ENCODE measurements around the gene CFAP74. TPM values are rescaled to one million over a fixed set of nuclear protein-coding genes. Genes with fewer than 3 reads are reported as not detected.

The CFAP74 gene
- total RNA-seq, 4 donors from 2014 or later, result not detected

- H3K9me3 ChIP-seq, result no peaks in the 10 kb centered on the region
- H3K4me1 ChIP-seq, result peaks cover 0 to 45% (median 36%) of the 10 kb centered on the region in 4 donors
- H3K36me3 ChIP-seq, result no peaks in the 10 kb centered on the region
- H3K4me3 ChIP-seq, result no peak overlapping the region
- peak overlapping the region in 2 of 4 donors; percentile 15 to 65 for H3K27ac ChIP-seq
- peaks cover 0 to 18% of the 10 kb centered on the region in 2 donors for H3K27me3 ChIP-seq
- TF ChIP-seq CTCF (IDR thresholded peaks at IDR 0.05), result no peak
- TF ChIP-seq POLR2A (IDR thresholded peaks at IDR 0.05), result no peak
- WGBS, 2 donors, result 78 to 86% methylated on average over 1 to 2 of the region's 2 CpGs
- no peak for DNase-seq (ENCODE audit: low spot score in 2 of 2)
Observed at GRCh38 chr1:1893997-1894353, 109.6 kb downstream of the CFAP74 start.

- Histone ChIP-seq H3K4me3 (no peak overlapping the region), H3K27ac (peak overlapping the region in 1 of 4 donors; percentile 65), H3K27me3 (peaks cover 0 to 18% of the 10 kb centered on the region in 2 donors), H3K36me3 (no peaks in the 10 kb centered on the region), H3K9me3 (no peaks in the 10 kb centered on the region), H3K4me1 (peaks cover 0 to 50% (median 40%) of the 10 kb centered on the region in 4 donors)
- no peak for DNase-seq (ENCODE audit: low spot score in 2 of 2)
- 85 to 87% methylated on average over 19 of the region's 19 CpGs for WGBS, 2 donors
- TF ChIP-seq EP300 (IDR thresholded peaks at IDR 0.05) (no peak), POLR2A (IDR thresholded peaks at IDR 0.05) (no peak), CTCF (IDR thresholded peaks at IDR 0.05) (no peak)
Observed at GRCh38 chr1:1893291-1893985, 110.1 kb downstream of the CFAP74 start.

- no peak for DNase-seq (ENCODE audit: low spot score in 2 of 2)
- Histone ChIP-seq H3K4me3 (peak overlapping the region in 1 of 4 donors; percentile 87), H3K9me3 (no peaks in the 10 kb centered on the region), H3K4me1 (peaks cover 0 to 57% (median 46%) of the 10 kb centered on the region in 4 donors), H3K27ac (peak overlapping the region in 3 of 4 donors; percentile 90 to 98 (median 92)), H3K36me3 (no peaks in the 10 kb centered on the region), H3K27me3 (peaks cover 0 to 18% of the 10 kb centered on the region in 2 donors)
- WGBS, 2 donors, result 75 to 77% methylated on average over 7 of the region's 7 CpGs
- TF ChIP-seq EP300 (IDR thresholded peaks at IDR 0.05) (no peak), CTCF (IDR thresholded peaks at IDR 0.05) (no peak), POLR2A (IDR thresholded peaks at IDR 0.05) (no peak)
Observed at GRCh38 chr1:1892763-1893120, 110.8 kb downstream of the CFAP74 start.

GRCh38 chr1:1892079-1892762 is 111.4 kb downstream of the CFAP74 start:
- no peaks in the 10 kb centered on the region for H3K9me3 ChIP-seq
- H3K27ac ChIP-seq, result peak overlapping the region; percentile 90 to 98 (median 95)
- peak overlapping the region; percentile 73 to 87 (median 80) for H3K4me3 ChIP-seq
- peaks cover 0 to 63% (median 50%) of the 10 kb centered on the region in 4 donors for H3K4me1 ChIP-seq
- peaks cover 0 to 18% of the 10 kb centered on the region in 2 donors for H3K27me3 ChIP-seq
- TF ChIP-seq POLR2A (IDR thresholded peaks at IDR 0.05), result no peak
- TF ChIP-seq CTCF (IDR thresholded peaks at IDR 0.05), result no peak
- TF ChIP-seq EP300 (IDR thresholded peaks at IDR 0.05), result no peak
- WGBS, 2 donors, result 60 to 70% methylated on average over 21 of the region's 21 CpGs
- no peak for DNase-seq (ENCODE audit: low spot score in 2 of 2)
- H3K36me3 ChIP-seq, result no peaks in the 10 kb centered on the region

All from tibial nerve (tissue), 4 donors.